Calu3 (cell line): Measurements from ENCODE around the gene PAIP1. TPM values are rescaled to one million over a fixed set of nuclear protein-coding genes. Genes with fewer than 3 reads are reported as not detected.

Experiments
- BruUV-seq: library from RNA; stranded (reverse); fragments of 400-500 nt; replicated peaks from 2 replicates; lab custom pipeline; 2021; lab: Mats Ljungman, UMichigan
- CTCF ChIA-PET: fragments of 300-600 bp; sonication (Branson Sonifier 250); formaldehyde crosslinking; loops from one replicate; lab custom pipeline; 2022; ENCODE audit warnings: antibody characterized with exemption; lab: Charles Lee
- DNase-seq: peaks from one replicate; pipeline ENCODE4 v3.0.0; 2022
- H3K27ac Mint-ChIP-seq: one replicate; pipeline ENCODE4 v1.8.0; 2022; ENCODE audit warnings: mixed read lengths; ENCODE audit not compliant: unreplicated experiment
- H3K27me3 Mint-ChIP-seq: one replicate; pipeline ENCODE4 v1.8.0; 2022; ENCODE audit warnings: mixed read lengths; ENCODE audit not compliant: unreplicated experiment
- H3K36me3 Mint-ChIP-seq: one replicate; pipeline ENCODE4 v1.8.0; 2022; ENCODE audit warnings: mild to moderate bottlenecking, moderate library complexity, mixed read lengths; ENCODE audit not compliant: insufficient read depth, unreplicated experiment
- H3K4me1 Mint-ChIP-seq: one replicate; pipeline ENCODE4 v1.8.0; 2022; ENCODE audit warnings: mild to moderate bottlenecking, low read depth, mixed read lengths; ENCODE audit not compliant: unreplicated experiment
- H3K4me3 Mint-ChIP-seq: one replicate; pipeline ENCODE4 v1.8.0; 2022; ENCODE audit warnings: mild to moderate bottlenecking, low read depth, moderate library complexity, mixed read lengths; ENCODE audit not compliant: unreplicated experiment
- H3K9me3 Mint-ChIP-seq: one replicate; pipeline ENCODE4 v1.8.0; 2022; ENCODE audit warnings: low read depth, mixed read lengths; ENCODE audit not compliant: unreplicated experiment
- intact Hi-C: fragments of 100-400 bp; cut with micrococcal nuclease; formaldehyde crosslinking; loops from one replicate; pipeline ENCODE4 v1.10.0; 2022; ENCODE audit not compliant: unreplicated experiment
- total RNA-seq: library from RNA; stranded (reverse); gene quantifications from 2 replicates; pipeline ENCODE4 v1.2.3, GENCODE V29; 2022
- TF ChIP-seq, protein P1 (sequence below): fragments of 200-600 bp; IDR thresholded peaks from one replicate; pipeline ENCODE4 v1.8.0; 2022; ENCODE audit warnings: antibody characterized with exemption; ENCODE audit not compliant: unreplicated experiment

Gene PAIP1
- total RNA-seq, 1 experiment from 2014 or later, result 97.4 TPM

DNA sequence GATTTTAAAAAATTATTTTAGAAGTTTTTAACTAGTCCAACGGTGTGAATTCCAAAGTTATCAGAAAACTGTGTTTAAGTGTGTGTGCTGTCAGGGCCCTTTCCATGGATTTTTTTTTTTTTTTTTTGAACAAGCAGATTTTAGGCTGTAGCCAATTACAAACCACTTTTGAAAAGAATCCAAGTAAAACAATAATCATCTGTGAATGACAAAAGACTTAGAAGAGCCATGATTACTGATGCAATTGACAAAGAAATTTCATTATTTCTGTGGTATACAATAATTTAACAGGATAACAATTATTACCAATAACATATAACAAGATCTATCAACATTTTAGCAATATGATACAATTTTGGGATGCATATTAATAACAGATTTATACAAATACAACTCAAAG lies 16.2 kb upstream of the PAIP1 start:
- no peak for DNase-seq
- Mint-ChIP-seq H3K9me3 (no peaks in the 10 kb centered on the region), H3K27me3 (no peaks in the 10 kb centered on the region), H3K27ac (no peak overlapping the region), H3K4me1 (no peaks in the 10 kb centered on the region), H3K36me3 (no peaks in the 10 kb centered on the region), H3K4me3 (no peak overlapping the region)
- intact Hi-C loops, result no loop called here
- CTCF ChIA-PET, result no interaction called here
- no TSS peak for BruUV-seq
- TF ChIP-seq, protein P1, sequence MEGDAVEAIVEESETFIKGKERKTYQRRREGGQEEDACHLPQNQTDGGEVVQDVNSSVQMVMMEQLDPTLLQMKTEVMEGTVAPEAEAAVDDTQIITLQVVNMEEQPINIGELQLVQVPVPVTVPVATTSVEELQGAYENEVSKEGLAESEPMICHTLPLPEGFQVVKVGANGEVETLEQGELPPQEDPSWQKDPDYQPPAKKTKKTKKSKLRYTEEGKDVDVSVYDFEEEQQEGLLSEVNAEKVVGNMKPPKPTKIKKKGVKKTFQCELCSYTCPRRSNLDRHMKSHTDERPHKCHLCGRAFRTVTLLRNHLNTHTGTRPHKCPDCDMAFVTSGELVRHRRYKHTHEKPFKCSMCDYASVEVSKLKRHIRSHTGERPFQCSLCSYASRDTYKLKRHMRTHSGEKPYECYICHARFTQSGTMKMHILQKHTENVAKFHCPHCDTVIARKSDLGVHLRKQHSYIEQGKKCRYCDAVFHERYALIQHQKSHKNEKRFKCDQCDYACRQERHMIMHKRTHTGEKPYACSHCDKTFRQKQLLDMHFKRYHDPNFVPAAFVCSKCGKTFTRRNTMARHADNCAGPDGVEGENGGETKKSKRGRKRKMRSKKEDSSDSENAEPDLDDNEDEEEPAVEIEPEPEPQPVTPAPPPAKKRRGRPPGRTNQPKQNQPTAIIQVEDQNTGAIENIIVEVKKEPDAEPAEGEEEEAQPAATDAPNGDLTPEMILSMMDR, result no peak

DNA sequence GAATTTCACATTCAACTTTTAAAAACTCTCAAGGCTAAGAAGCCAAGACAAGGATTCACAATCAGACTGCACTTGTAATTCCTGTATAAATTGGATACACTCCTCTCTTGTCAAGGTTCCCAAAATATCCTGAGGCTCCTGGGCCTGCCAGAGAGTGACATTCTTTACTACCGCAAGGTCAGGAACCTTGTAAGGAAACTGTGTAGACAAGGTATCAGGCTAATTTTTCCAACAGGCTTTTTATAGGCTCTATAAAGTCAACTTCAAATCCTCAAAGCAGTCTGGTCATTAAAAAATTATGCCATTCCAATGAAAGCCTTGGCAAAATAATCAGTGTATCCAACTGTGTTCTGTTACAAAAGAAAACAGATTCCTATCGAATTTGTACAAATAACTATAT lies 15.5 kb upstream of the PAIP1 start:
- no peak for DNase-seq

DNA sequence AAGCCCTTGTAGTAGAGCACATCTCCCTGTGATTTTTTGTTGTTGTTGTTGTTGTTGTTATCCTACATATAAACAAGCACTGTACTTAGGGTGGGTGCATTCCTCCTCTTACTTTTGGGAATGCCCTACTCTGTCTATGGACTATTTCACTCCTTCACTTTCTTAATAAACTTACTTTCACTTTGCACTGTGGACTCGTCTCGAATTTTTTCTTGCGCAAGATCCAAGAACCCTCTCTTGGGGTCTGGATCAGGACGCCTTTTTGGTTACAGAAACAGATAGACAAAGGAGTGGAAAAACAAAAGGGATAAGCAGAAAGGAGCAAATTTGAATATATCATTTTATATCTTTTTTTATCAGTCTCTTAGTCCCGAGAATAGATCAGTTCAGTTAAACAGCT lies 14.4 kb upstream of the PAIP1 start:
- TF ChIP-seq, protein P1, result no peak
- H3K27ac Mint-ChIP-seq, result no peak overlapping the region
- no TSS peak for BruUV-seq

More for the DNA sequence above, 15.5 kb upstream of the PAIP1 start:
- Mint-ChIP-seq H3K4me1 (no peaks in the 10 kb centered on the region), H3K4me3 (no peak overlapping the region), H3K36me3 (no peaks in the 10 kb centered on the region), H3K9me3 (no peaks in the 10 kb centered on the region), H3K27ac (no peak overlapping the region), H3K27me3 (no peaks in the 10 kb centered on the region)
- intact Hi-C loops, result no loop called here
- no TSS peak for BruUV-seq
- CTCF ChIA-PET, result no interaction called here
- TF ChIP-seq, protein P1, result no peak

DNA sequence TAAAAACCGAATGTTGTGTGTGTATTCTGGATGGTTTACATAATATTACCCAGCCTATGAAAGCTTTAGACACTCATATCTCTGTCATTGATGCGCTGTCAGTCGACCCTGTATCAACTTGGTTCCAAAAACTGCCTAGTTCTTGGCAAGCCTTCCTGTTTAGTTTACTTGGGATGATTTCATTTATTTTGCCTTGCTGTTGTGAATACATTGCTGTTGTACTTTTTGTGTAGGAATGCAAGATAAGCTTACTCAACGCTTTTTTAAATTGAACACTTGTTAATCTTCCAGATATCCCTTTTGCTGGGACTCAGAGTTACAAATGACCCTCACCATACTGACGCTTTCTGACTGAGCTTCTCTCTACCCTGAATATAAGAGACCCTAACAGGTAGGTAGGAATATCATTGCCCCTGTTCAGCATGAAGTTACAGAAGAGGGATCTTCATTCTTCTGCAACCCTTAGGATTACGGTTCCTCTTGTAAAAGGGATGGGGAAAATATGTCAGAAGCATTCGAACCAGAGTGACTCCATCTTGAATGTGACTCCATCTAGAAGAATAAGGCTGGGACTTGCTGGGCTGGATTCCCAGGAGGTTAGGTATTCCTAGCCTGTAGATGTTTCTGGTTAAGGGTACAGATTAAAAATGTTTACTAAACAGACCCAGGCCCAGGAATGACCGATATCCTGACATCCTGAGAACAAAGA lies 13.7 kb upstream of the PAIP1 start:
- CTCF ChIA-PET, result no interaction called here
- Mint-ChIP-seq H3K4me3 (no peak overlapping the region), H3K27me3 (no peaks in the 10 kb centered on the region), H3K4me1 (no peaks in the 10 kb centered on the region), H3K9me3 (no peaks in the 10 kb centered on the region), H3K36me3 (no peaks in the 10 kb centered on the region), H3K27ac (no peak overlapping the region)
- TF ChIP-seq, protein P1, result no peak
- DNase-seq, result no peak
- BruUV-seq, result no TSS peak
- intact Hi-C loops, result no loop called here

More for the DNA sequence above, 14.4 kb upstream of the PAIP1 start:
- DNase-seq, result no peak
- Mint-ChIP-seq H3K27me3 (no peaks in the 10 kb centered on the region), H3K4me1 (no peaks in the 10 kb centered on the region), H3K9me3 (no peaks in the 10 kb centered on the region), H3K4me3 (no peak overlapping the region), H3K36me3 (no peaks in the 10 kb centered on the region)
- CTCF ChIA-PET, result no interaction called here
- intact Hi-C loops, result no loop called here
